H9 (cell line): ENCODE measurements around the gene HOXD12. TPM values are rescaled to one million over a fixed set of nuclear protein-coding genes. Genes with fewer than 3 reads are reported as not detected.

Experiments used
- DNase-seq: peaks from one replicate; pipeline ENCODE4 v3.0.0-alpha.2; 2017
- H2AFZ ChIP-seq: one replicate; pipeline ENCODE4 v1.6.1; 2013; ENCODE audit warnings: mild to moderate bottlenecking, low read length, control low read depth, moderate library complexity
- H2AK5ac ChIP-seq: 2 replicates; pipeline ENCODE4 v1.6.1; 2013; ENCODE audit warnings: low read length, control low read depth, mixed read lengths; ENCODE audit not compliant: insufficient read length
- H2BK120ac ChIP-seq: one replicate; pipeline ENCODE4 v1.6.1; 2013; ENCODE audit warnings: low read depth, mild to moderate bottlenecking, low read length, control low read depth, inconsistent platforms; ENCODE audit not compliant: poor library complexity, severe bottlenecking
- H2BK12ac ChIP-seq: 2 replicates; pipeline ENCODE4 v1.6.1; 2013; ENCODE audit warnings: low read length, control low read depth, mixed read lengths, low read depth; ENCODE audit not compliant: insufficient read length
- H2BK15ac ChIP-seq: 2 replicates; pipeline ENCODE4 v1.6.1; 2013; ENCODE audit warnings: low read depth, low read length, control low read depth
- H2BK20ac ChIP-seq: one replicate; pipeline ENCODE4 v1.6.1; 2013; ENCODE audit warnings: low read depth, mild to moderate bottlenecking, low read length, control low read depth, inconsistent platforms; ENCODE audit not compliant: poor library complexity, severe bottlenecking
- H2BK5ac ChIP-seq: 2 replicates; pipeline ENCODE4 v1.6.1; 2013; ENCODE audit warnings: low read length, control low read depth, mixed read lengths; ENCODE audit not compliant: insufficient read length
- H3K14ac ChIP-seq: 2 replicates; pipeline ENCODE4 v1.6.1; 2013; ENCODE audit warnings: low read length, control low read depth; ENCODE audit not compliant: insufficient read depth
- H3K18ac ChIP-seq: 2 replicates; pipeline ENCODE4 v1.6.1; 2013; ENCODE audit warnings: low read depth, mild to moderate bottlenecking, mixed read lengths, low read length, control low read depth; ENCODE audit not compliant: insufficient read length
- H3K23ac ChIP-seq: 2 replicates; pipeline ENCODE4 v1.6.1; 2013; ENCODE audit warnings: low read length, control low read depth, mixed read lengths, low read depth; ENCODE audit not compliant: insufficient read length
- H3K23me2 ChIP-seq: 2 replicates; pipeline ENCODE4 v1.6.1; 2013; ENCODE audit warnings: low read depth, mild to moderate bottlenecking, mixed read lengths, low read length, control low read depth; ENCODE audit not compliant: insufficient read length, poor library complexity, severe bottlenecking
- H3K27ac ChIP-seq: 2 replicates; pipeline ENCODE4 v1.5.1; 2013; ENCODE audit warnings: low read length, control low read depth, mixed read lengths, low read depth; ENCODE audit not compliant: insufficient read length
- H3K27me3 ChIP-seq: 2 replicates; pipeline ENCODE4 v1.6.1; 2013; ENCODE audit warnings: low read length, control low read depth, inconsistent platforms; ENCODE audit not compliant: insufficient read depth
- H3K4ac ChIP-seq: 2 replicates; pipeline ENCODE4 v1.6.1; 2013; ENCODE audit warnings: low read depth, mild to moderate bottlenecking, control low read depth, inconsistent platforms, low read length, moderate library complexity
- H3K4me1 ChIP-seq: 2 replicates; pipeline ENCODE4 v1.6.1; 2013; ENCODE audit warnings: low read length, control low read depth, inconsistent platforms; ENCODE audit not compliant: insufficient read depth
- H3K4me2 ChIP-seq: 2 replicates; pipeline ENCODE4 v1.6.1; 2013; ENCODE audit warnings: low read length, control low read depth, mixed read lengths; ENCODE audit not compliant: insufficient read length, insufficient read depth
- H3K56ac ChIP-seq: 2 replicates; pipeline ENCODE4 v1.6.1; 2013; ENCODE audit warnings: low read depth, mild to moderate bottlenecking, mixed read lengths, low read length, control low read depth; ENCODE audit not compliant: insufficient read length
- H3K79me1 ChIP-seq: 2 replicates; pipeline ENCODE4 v1.6.1; 2013; ENCODE audit warnings: low read depth, mild to moderate bottlenecking, moderate library complexity, low read length, control low read depth, inconsistent platforms; ENCODE audit not compliant: insufficient read depth, poor library complexity, severe bottlenecking
- H3K79me2 ChIP-seq: 2 replicates; pipeline ENCODE4 v1.6.1; 2013; ENCODE audit warnings: low read length, control low read depth, inconsistent platforms; ENCODE audit not compliant: insufficient read depth
- H3K9ac ChIP-seq: 2 replicates; pipeline ENCODE4 v1.6.1; 2013; ENCODE audit warnings: low read length, control low read depth, mixed read lengths; ENCODE audit not compliant: insufficient read length; ENCODE audit errors: extremely low read depth
- H3K9me3 ChIP-seq: one replicate; pipeline ENCODE4 v1.6.1; 2013; ENCODE audit warnings: low read depth, low read length, inconsistent platforms; ENCODE audit not compliant: control insufficient read depth
- H3T11ph ChIP-seq: one replicate; pipeline ENCODE4 v1.6.1; 2013; ENCODE audit warnings: mild to moderate bottlenecking, low read length, control low read depth, inconsistent platforms
- H4K20me1 ChIP-seq: one replicate; pipeline ENCODE4 v1.6.1; 2013; ENCODE audit not compliant: control insufficient read depth, insufficient read length, insufficient read depth
- H4K5ac ChIP-seq: 2 replicates; pipeline ENCODE4 v1.6.1; 2013; ENCODE audit warnings: low read depth, mild to moderate bottlenecking, mixed read lengths, low read length, control low read depth; ENCODE audit not compliant: insufficient read length
- H4K8ac ChIP-seq: replicated peaks from 2 replicates; pipeline ENCODE4 v1.6.1; 2013; ENCODE audit warnings: low read length, control low read depth, mixed read lengths, low read depth; ENCODE audit not compliant: insufficient read length
- H4K91ac ChIP-seq: 2 replicates; pipeline ENCODE4 v1.6.1; 2013; ENCODE audit warnings: low read depth, mild to moderate bottlenecking, moderate library complexity, mixed read lengths, low read length, control low read depth; ENCODE audit not compliant: insufficient read length
- H3K27ac Mint-ChIP-seq, 3 experiments: 2 replicates in 2 of 3; 3 replicates in 1 of 3; pipeline ENCODE4 v1.8.0; 2020 to 2021; ENCODE audit warnings: mixed read lengths in 3 of 3, mild to moderate bottlenecking in 1 of 3, moderate library complexity in 1 of 3
- H3K27me3 Mint-ChIP-seq: 2 replicates; pipeline ENCODE4 v1.8.0; 2021; ENCODE audit warnings: low read depth, mild to moderate bottlenecking, moderate library complexity, mixed read lengths
- H3K36me3 Mint-ChIP-seq, 3 experiments: 2 replicates in 2 of 3; 3 replicates in 1 of 3; pipeline ENCODE4 v1.8.0; 2020 to 2021; ENCODE audit warnings: low read depth in 3 of 3, mixed read lengths in 3 of 3; ENCODE audit not compliant: insufficient read depth in 1 of 3
- H3K4me1 Mint-ChIP-seq, 2 experiments: 2 replicates each; pipeline ENCODE4 v1.8.0; 2020; ENCODE audit warnings: mixed read lengths in 2 of 2
- H3K4me3 Mint-ChIP-seq, 2 experiments: 2 replicates in 1 of 2; 3 replicates in 1 of 2; pipeline ENCODE4 v1.8.0; 2020 to 2021; ENCODE audit warnings: mild to moderate bottlenecking in 2 of 2, mixed read lengths in 2 of 2, moderate library complexity in 1 of 2
- H3K9me3 Mint-ChIP-seq, 2 experiments: 2 replicates in 1 of 2; 3 replicates in 1 of 2; pipeline ENCODE4 v1.8.0; 2020; ENCODE audit warnings: mild to moderate bottlenecking in 2 of 2, mixed read lengths in 2 of 2, moderate library complexity in 1 of 2
- WGBS: extraction: QIAGEN DNeasy Blood & Tissue Kit; methylation state at CpG from one replicate; pipeline ENCODE4 v1.1.7; 2013; ENCODE audit warnings: missing lambda C conversion rate, low lambda C conversion rate, mixed read lengths; ENCODE audit not compliant: insufficient read length; ENCODE audit errors: extremely low coverage; 5-methylcytosine and 5-hydroxymethylcytosine counted together
- total RNA-seq: library from RNA; stranded (reverse); gene quantifications from 2 replicates; pipeline ENCODE4 v1.2.1, GENCODE V29; 2021
- TF ChIP-seq, protein P1 (sequence below): fragments of 200-600 bp; sonication (generic); conservative IDR thresholded peaks from 3 replicates; pipeline ENCODE4 v1.8.0; 2021; ENCODE audit warnings: antibody characterized with exemption, mild to moderate bottlenecking

Gene HOXD12
- total RNA-seq, 1 experiment from 2014 or later: not detected

DNA sequence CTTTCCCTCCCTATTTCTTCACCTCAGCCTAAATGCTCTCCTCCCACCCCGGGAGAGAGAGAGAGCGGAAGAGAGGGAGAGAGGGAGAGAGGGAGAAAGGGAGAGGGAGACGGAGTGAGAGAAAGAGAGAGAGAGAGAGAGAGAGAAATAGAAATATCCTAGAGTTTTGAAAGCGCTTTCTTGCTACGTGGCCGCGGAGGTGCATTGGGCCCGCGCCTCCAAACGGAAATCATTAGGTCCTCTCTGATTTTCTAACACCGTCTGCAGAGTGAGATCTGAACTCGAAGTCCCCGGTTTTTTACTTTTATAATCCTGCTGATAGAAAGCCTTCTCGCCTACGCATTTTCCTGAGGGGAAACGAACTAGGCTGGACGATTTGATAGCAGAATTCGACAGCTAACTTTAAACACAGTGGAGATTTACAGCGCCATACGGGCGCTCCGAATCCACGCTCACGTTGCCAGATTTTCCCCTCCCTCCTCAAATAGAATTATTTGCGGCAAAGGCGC lies 14.9 kb upstream of the HOXD12 start:
- H3K79me1 ChIP-seq: no peaks in the 10 kb centered on the region
- Mint-ChIP-seq H3K9me3 (peaks cover 5 to 13% of the 10 kb centered on the region in 2 experiments), H3K36me3 (no peaks in the 10 kb centered on the region), H3K27ac (no peak overlapping the region), H3K4me3 (peak overlapping the region in 1 of 2 experiments; percentile 64; a peak in 3 of 5 replicates), H3K27me3 (peaks cover 97% of the 10 kb centered on the region), H3K4me1 (peaks cover 14 to 39% of the 10 kb centered on the region in 2 experiments)
- no peaks in the 10 kb centered on the region for H3K4me1 ChIP-seq
- H3K27me3 ChIP-seq: peaks cover 95% of the 10 kb centered on the region
- H2BK12ac ChIP-seq: no peak overlapping the region
- no peak overlapping the region for H4K91ac ChIP-seq
- H3K4me2 ChIP-seq: no peak overlapping the region
- no peak overlapping the region for H3K27ac ChIP-seq
- WGBS: no CpG with 5 or more reads among the region's 26 CpGs
- H2BK120ac ChIP-seq: no peak overlapping the region
- H3K79me2 ChIP-seq: no peaks in the 10 kb centered on the region
- H3K9me3 ChIP-seq: no peaks in the 10 kb centered on the region
- H3K23ac ChIP-seq: no peak overlapping the region
- no peak overlapping the region for H2BK20ac ChIP-seq
- H3K14ac ChIP-seq: no peak overlapping the region
- no peak overlapping the region for H3K9ac ChIP-seq
- no peaks in the 10 kb centered on the region for H3K23me2 ChIP-seq
- no peak overlapping the region for H2BK15ac ChIP-seq
- H4K20me1 ChIP-seq: no peaks in the 10 kb centered on the region
- H3K4ac ChIP-seq: no peak overlapping the region
- no peak overlapping the region for H3K56ac ChIP-seq
- TF ChIP-seq, protein P1, sequence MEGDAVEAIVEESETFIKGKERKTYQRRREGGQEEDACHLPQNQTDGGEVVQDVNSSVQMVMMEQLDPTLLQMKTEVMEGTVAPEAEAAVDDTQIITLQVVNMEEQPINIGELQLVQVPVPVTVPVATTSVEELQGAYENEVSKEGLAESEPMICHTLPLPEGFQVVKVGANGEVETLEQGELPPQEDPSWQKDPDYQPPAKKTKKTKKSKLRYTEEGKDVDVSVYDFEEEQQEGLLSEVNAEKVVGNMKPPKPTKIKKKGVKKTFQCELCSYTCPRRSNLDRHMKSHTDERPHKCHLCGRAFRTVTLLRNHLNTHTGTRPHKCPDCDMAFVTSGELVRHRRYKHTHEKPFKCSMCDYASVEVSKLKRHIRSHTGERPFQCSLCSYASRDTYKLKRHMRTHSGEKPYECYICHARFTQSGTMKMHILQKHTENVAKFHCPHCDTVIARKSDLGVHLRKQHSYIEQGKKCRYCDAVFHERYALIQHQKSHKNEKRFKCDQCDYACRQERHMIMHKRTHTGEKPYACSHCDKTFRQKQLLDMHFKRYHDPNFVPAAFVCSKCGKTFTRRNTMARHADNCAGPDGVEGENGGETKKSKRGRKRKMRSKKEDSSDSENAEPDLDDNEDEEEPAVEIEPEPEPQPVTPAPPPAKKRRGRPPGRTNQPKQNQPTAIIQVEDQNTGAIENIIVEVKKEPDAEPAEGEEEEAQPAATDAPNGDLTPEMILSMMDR: no peak
- H2BK5ac ChIP-seq: no peak overlapping the region
- no peak overlapping the region for H4K5ac ChIP-seq
- no peak overlapping the region for H2AK5ac ChIP-seq
- no peak overlapping the region for H2AFZ ChIP-seq
- H3K18ac ChIP-seq: no peak overlapping the region
- H4K8ac ChIP-seq: no peak overlapping the region
- H3T11ph ChIP-seq: no peak overlapping the region
- DNase-seq: peak; percentile 28
